ENCODE data around the gene KCNAB3.
A peak's percentile ranks its signal among the peaks of the same experiment; 100 is the strongest.

KCNAB3 gene

GRCh38 chr17:7940034-7940433 lies 10.4 kb upstream of the KCNAB3 start:
- DNase-seq (ENCODE audit: low spot score) = no peak

DNA sequence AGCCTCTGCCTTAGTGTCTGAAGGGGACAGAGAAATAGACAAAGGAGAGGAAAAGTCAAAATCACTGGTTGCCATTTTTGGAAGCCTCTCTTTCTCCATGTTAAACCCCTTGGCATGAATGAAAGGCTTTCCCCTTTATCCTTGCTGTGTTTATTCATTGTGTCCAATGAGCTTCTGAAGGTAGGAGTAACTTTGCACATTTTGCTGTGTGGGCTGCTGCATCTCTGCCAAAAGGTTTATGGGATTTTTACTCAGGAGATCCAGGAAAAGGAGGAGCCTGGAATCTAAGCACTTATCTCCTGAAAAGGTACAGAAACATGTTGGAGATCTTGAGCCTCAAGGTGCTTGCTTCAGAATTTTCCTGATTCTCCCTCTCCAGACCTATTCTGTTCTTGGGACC lies 6.2 kb upstream of the KCNAB3 start:
- DNase-seq (ENCODE audit: low spot score) = no peak

DNA sequence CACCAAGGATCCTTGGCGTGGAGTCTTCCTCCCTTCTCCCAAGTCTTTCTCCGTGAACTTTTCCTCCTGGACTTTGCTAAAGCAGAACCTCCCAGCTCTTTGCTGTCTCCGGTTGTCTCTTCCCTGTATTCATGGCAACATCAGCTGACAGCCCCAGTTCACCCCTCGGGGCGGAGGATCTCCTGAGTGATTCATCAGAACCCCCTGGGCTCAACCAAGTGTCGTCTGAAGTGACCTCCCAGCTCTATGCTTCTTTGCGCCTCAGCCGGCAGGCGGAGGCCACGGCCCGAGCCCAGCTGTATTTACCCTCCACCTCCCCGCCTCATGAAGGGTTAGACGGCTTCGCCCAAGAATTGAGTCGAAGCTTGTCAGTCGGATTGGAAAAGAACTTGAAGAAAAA lies 3.3 kb upstream of the KCNAB3 start:
- peak; percentile 73 for DNase-seq (ENCODE audit: low spot score)

- DNase-seq (ENCODE audit: low spot score) = peak; percentile 46
Measured at GRCh38 chr17:7932483-7932891, 2.8 kb upstream of the KCNAB3 start.

GRCh38 chr17:7931709-7932482 lies 2.2 kb upstream of the KCNAB3 start, which contains the start of the genes CNTROB and TRAPPC1:
TSS of gene CNTROB (plus strand) at chr17:7932206. CDS start at chr17:7933080, 874 bp downstream.
TSS of gene TRAPPC1 (minus strand) at chr17:7931946. CDS start at chr17:7931829, 117 bp downstream.
- DNase-seq (ENCODE audit: low spot score) = peak; percentile 100

GRCh38 chr17:7930841-7931631 lies 1.4 kb upstream of the KCNAB3 start:
- DNase-seq (ENCODE audit: low spot score) = no peak

DNA sequence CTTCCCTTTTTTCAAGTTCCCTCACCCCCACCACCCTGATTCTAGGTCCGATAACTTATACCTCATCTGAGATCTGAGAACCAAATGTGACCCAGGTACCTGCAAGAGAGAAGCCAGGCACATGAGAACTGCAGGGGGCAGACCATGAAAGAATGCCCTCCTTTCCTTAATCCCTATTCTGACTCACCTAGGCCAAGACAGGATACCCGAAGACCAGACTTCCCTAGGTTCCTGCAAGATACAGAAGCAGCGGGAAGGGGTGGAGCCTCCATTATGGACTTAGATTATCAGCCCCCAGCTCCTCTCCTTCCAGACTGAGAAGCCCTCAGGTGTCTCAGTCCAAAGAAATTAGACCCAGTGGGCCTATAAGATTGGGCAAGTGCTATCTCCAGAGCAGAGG lies 2.1 kb downstream of the KCNAB3 start:
- DNase-seq (ENCODE audit: low spot score) = no peak

DNA sequence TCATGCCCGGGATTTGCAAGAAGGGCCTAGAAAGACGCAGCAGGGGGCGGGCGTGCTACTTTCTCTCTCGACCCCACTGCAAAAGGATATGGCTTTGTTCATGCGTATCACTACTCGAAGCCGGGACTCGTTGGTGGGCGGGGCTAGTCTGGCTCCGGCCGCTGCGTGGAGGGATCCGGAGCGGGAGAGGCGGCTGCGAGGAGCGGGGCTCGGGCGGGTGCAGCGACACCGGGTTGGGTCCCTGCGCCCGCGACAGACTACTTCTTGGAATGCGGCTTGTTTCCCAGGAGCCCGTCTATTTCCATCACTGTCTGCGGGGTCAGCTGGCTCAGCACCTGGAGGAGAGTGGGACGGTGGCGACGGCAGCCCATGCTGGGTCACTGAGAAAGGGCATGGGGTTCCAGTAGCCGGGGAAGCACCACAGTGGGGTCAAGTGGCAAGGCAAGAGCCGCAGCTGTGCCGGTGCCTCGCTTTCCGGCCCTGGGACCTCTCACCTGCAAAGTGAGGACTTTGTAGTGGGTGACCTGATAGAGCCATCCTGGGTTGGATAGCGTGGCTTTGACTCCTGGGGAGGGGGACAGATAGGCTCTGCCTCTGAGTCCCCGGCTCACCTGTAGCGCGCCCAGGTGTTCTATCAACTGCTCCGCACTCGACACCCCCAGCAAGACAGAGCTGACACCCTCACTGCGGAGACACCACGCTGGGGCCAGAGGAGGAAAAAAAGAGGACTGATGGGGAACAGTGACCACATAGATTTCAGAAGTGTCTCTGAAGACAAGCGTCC lies 6.6 kb downstream of the KCNAB3 start:
- peak; percentile 83 for DNase-seq (ENCODE audit: low spot score)

DNA sequence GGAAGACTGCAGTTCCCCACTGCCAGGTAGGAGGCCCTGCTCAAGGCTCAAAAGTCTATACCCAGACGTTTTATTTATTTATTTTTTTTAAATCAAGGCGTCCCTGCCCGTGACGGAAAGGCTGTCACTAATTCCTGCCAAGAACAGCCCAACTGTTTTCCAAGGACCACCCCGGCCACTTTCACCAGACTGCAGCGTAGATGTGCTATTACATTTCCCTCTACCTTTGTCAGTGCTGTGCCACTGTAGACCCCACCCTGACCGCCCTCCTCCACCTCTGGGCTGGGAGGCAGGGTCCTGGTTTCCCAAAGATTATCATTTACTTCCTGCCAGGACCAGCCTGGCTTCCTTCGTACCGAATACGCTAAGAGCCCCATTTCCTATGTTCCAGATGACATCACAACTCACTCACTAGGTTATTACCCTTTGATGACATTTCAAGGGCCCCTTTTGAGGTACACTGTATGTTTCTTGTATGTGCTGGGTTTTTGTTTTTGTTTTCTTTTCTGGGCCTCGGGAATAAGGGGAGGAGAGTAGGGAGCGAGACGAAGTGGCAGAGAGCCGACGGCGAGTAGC lies 7.3 kb downstream of the KCNAB3 start:
- no peak for DNase-seq (ENCODE audit: low spot score)

GRCh38 chr17:7916808-7917207 lies 12.8 kb downstream of the KCNAB3 start:
- no peak for DNase-seq (ENCODE audit: low spot score)

DNA sequence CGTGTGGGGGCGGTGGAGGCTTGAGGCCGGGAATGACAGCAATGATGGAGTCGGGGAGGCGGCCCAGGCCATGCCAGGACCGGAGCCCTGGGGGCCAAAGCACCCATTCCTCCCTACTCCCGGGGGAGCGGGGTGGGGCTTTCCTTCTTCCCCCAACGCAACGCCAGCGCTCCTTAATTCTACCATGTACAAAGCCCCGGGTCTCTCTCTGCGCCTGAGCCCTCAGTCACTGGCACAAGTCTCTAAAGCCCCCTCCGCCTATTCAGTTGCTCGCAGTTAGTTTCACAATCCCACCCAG lies 13.3 kb downstream of the KCNAB3 start:
- DNase-seq (ENCODE audit: low spot score) = no peak

GRCh38 chr17:7915611-7916384 lies 13.9 kb downstream of the KCNAB3 start, which contains the start of gene RNF227:
TSS of gene RNF227 (minus strand) at chr17:7916289. CDS start at chr17:7916195, 94 bp downstream.
- DNase-seq (ENCODE audit: low spot score) = peak; percentile 83

GRCh38 chr17:7915179-7915610 lies 14.5 kb downstream of the KCNAB3 start:
- no peak for DNase-seq (ENCODE audit: low spot score)

DNA sequence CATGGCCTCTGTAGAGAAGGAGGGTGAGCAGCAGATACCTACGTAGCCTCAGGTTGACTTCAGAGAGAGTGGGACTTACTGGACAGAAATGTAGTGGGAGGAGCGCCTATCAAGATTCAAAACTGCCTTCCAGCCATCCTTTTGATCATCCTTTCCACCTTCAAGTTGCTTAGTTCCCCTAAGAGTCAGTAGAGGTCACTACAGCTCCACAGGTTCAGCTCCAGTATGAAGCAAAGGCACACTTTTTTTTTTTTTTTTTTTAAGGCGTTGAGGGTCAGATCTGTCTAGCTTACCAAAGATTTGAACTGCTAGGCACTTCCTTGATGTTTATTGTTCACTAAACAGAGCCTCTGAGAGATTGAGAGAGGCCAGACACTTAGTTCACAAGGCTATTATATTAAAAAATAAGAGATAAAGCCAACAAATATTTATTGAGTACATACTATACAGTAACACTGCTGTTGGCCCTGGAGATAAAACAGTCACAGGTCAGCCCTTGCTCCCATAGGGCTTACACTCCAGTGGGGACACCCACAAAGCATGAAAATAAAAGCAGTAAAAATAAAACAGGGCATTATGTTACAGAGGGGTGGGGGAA lies 16.6 kb downstream of the KCNAB3 start:
- peak; percentile 71 for DNase-seq (ENCODE audit: low spot score)

DNA sequence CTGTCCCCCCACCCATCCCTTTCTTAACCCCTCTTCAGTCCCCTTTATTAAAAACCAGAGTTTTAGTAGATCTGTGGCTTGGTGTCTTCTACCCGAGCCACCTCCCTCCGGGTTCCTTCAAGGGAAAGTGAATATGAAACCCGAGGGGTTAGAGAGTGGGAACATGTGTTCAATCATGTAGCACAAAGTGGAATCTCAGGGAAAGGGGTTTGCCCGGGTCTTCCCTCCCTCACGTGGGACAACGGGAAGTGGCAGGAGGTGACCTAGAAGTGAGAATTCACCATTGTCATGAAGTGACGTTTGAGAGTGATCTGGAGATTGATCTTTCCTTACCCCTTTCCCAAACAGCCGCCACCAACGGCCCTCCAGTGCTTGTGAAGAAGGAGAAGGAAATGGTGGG lies 18.5 kb downstream of the KCNAB3 start:
- no peak for DNase-seq (ENCODE audit: low spot score)

- DNase-seq (ENCODE audit: low spot score) = no peak
Measured at GRCh38 chr17:7910711-7911110, 18.9 kb downstream of the KCNAB3 start.

GRCh38 chr17:7910281-7910680 lies 19.4 kb downstream of the KCNAB3 start:
- no peak for DNase-seq (ENCODE audit: low spot score)

- DNase-seq (ENCODE audit: low spot score) = no peak
Measured at GRCh38 chr17:7909089-7909488, 20.6 kb downstream of the KCNAB3 start.

- DNase-seq (ENCODE audit: low spot score) = no peak
Measured at GRCh38 chr17:7903154-7904103, 26.2 kb downstream of the KCNAB3 start.

- DNase-seq (ENCODE audit: low spot score) = peak; percentile 77
Measured at GRCh38 chr17:7897773-7898172, 31.9 kb downstream of the KCNAB3 start.

Data from AG08395 (cell line).